Activated T-cell treated with anti-CD3 and anti-CD28 coated beads, Interleukin-2, amount 50 U/mL, for 1 hour (primary cell): ENCODE measurements around the gene ERC2.

Experiments used
- DNase-seq: peaks from one replicate; pipeline ENCODE4 v3.0.0-alpha.2; 2020

The ERC2 gene

GRCh38 chr3:55559500-55560423 is 908.5 kb downstream of the ERC2 start:
- DNase-seq = no peak

GRCh38 chr3:55558316-55558715 is 910.0 kb downstream of the ERC2 start:
- no peak for DNase-seq

GRCh38 chr3:55557549-55557948 is 910.7 kb downstream of the ERC2 start:
- no peak for DNase-seq

- no peak for DNase-seq
Measured at GRCh38 chr3:55556619-55557537, 911.4 kb downstream of the ERC2 start.

GRCh38 chr3:55555873-55556618 is 912.2 kb downstream of the ERC2 start:
- no peak for DNase-seq

GRCh38 chr3:55554634-55555425 is 913.4 kb downstream of the ERC2 start:
- no peak for DNase-seq

GRCh38 chr3:55551644-55552043 is 916.6 kb downstream of the ERC2 start:
- no peak for DNase-seq

- no peak for DNase-seq
Measured at GRCh38 chr3:55549177-55549576, 919.1 kb downstream of the ERC2 start.

GRCh38 chr3:55546866-55547669 is 921.2 kb downstream of the ERC2 start:
- no peak for DNase-seq

- no peak for DNase-seq
Measured at GRCh38 chr3:55545995-55546394, 922.3 kb downstream of the ERC2 start.

- DNase-seq = no peak
Measured at GRCh38 chr3:55544219-55544618, 924.0 kb downstream of the ERC2 start.

GRCh38 chr3:55543181-55543614 is 925.1 kb downstream of the ERC2 start:
- DNase-seq = no peak

- DNase-seq = no peak
Measured at GRCh38 chr3:55541456-55541855, 926.8 kb downstream of the ERC2 start.

GRCh38 chr3:55541016-55541415 is 927.3 kb downstream of the ERC2 start:
- no peak for DNase-seq

- DNase-seq = no peak
Measured at GRCh38 chr3:55540579-55540978, 927.7 kb downstream of the ERC2 start.

- no peak for DNase-seq
Measured at GRCh38 chr3:55538158-55538557, 930.1 kb downstream of the ERC2 start.

- no peak for DNase-seq
Measured at GRCh38 chr3:55537563-55537962, 930.7 kb downstream of the ERC2 start.

GRCh38 chr3:55537129-55537528 is 931.1 kb downstream of the ERC2 start:
- no peak for DNase-seq

- no peak for DNase-seq
Measured at GRCh38 chr3:55534876-55535275, 933.4 kb downstream of the ERC2 start.

- no peak for DNase-seq
Measured at GRCh38 chr3:55532806-55533205, 935.5 kb downstream of the ERC2 start.

GRCh38 chr3:55531321-55531720 is 936.9 kb downstream of the ERC2 start:
- DNase-seq = no peak
